Lung (tissue), 12 donors: Measurements from ENCODE around the gene CDKN1A. TPM values are rescaled to one million over a fixed set of nuclear protein-coding genes. Genes with fewer than 3 reads are reported as not detected.

Source experiments
- ATAC-seq: fragments of 200-7000 bp; cut with Tn5 transposase; one replicate; pipeline ENCODE4 v1.9.1; 2020; ENCODE audit warnings: moderate number of reproducible peaks; ENCODE audit not compliant: insufficient read depth, low FRiP score
- DNase-seq, 3 donors: peaks; one replicate each; pipeline ENCODE4 v3.0.0-alpha.2; 2013 to 2017
- H3K27ac ChIP-seq, 2 donors: one replicate each; pipeline ENCODE4 v1.5.1; 2013; ENCODE audit warnings: mild to moderate bottlenecking in 2 of 2, moderate library complexity in 2 of 2, control low read depth in 1 of 2, inconsistent platforms in 1 of 2, low read depth in 1 of 2, low read length in 1 of 2
- H3K27me3 ChIP-seq, 3 donors: one replicate each; pipeline ENCODE4 v1.5.1; 2013; ENCODE audit warnings: low read length in 2 of 3; ENCODE audit not compliant: control insufficient read depth in 3 of 3, insufficient read depth in 3 of 3
- H3K36me3 ChIP-seq, 4 donors: one replicate each; pipeline ENCODE4 v1.5.1; 2013; ENCODE audit warnings: low read length in 4 of 4, mild to moderate bottlenecking in 1 of 4, moderate library complexity in 1 of 4; ENCODE audit not compliant: control insufficient read depth in 4 of 4, insufficient read depth in 4 of 4
- H3K4me1 ChIP-seq, 5 donors: one replicate each; pipeline ENCODE4 v1.5.1; 2013; ENCODE audit warnings: low read length in 5 of 5, mild to moderate bottlenecking in 2 of 5, moderate library complexity in 1 of 5; ENCODE audit not compliant: control insufficient read depth in 5 of 5, insufficient read depth in 5 of 5
- H3K4me3 ChIP-seq: one replicate; pipeline ENCODE4 v1.5.1; 2013; ENCODE audit warnings: mild to moderate bottlenecking, control low read depth, moderate library complexity
- H3K9ac ChIP-seq, 2 donors: one replicate each; pipeline ENCODE4 v1.5.1; 2013; ENCODE audit warnings: low read length in 2 of 2, control low read depth in 1 of 2; ENCODE audit not compliant: insufficient read depth in 1 of 2
- H3K9me3 ChIP-seq, 4 donors: one replicate each; pipeline ENCODE4 v1.5.1; 2013; ENCODE audit warnings: low read length in 3 of 4, mild to moderate bottlenecking in 1 of 4, moderate library complexity in 1 of 4; ENCODE audit not compliant: control insufficient read depth in 4 of 4, insufficient read depth in 3 of 4
- CTCF ChIP-seq: IDR thresholded peaks from 2 replicates; pipeline ENCODE4 v1.5.1; 2012; ENCODE audit warnings: mild to moderate bottlenecking; ENCODE audit errors: control extremely low read depth, extremely low read depth
- WGBS, 2 donors: extraction: QIAGEN DNeasy Blood & Tissue Kit; methylation state at CpG; one replicate each; pipeline ENCODE4 v1.1.7; 2013; 5-methylcytosine and 5-hydroxymethylcytosine counted together
- polyA plus RNA-seq, 2 donors: library from polyadenylated mRNA; stranded (reverse); fragments of 200-250 nt; gene quantifications; one replicate each; pipeline ENCODE4 v1.2.1, GENCODE V29; 2013
- total RNA-seq, 2 donors: library from RNA; depleted of rRNA in 1 of 2; stranded (reverse); fragments of >200 nt in 1 of 2; gene quantifications; one replicate each; pipeline ENCODE4 v1.2.1, GENCODE V29; 2014 to 2021
- donor health status: control.
- donor health status: control.
- donor health status: Bipolar disorder and iron deficiency.
- donor health status: healthy.
- donor health status: DM: yes; HTN: yes; CAD: no.

Gene CDKN1A
- total and polyA plus RNA-seq, 4 donors, result 35.3 to 183 (median 66.2) TPM

GRCh38 chr6:36730424-36731380 is 52.2 kb downstream of the CDKN1A start:
- 93% methylated on average over 15 of the region's 15 CpGs for WGBS, 2 donors
- TF ChIP-seq CTCF, result no peak
- DNase-seq (no peak), ATAC-seq (no peak)
- no peaks in the 10 kb centered on the region for H3K27me3 ChIP-seq
- no peak overlapping the region for H3K9ac ChIP-seq
- no peak overlapping the region for H3K4me3 ChIP-seq
- H3K4me1 ChIP-seq, result peaks cover 0 to 12% (median 7%) of the 10 kb centered on the region in 5 donors
- H3K36me3 ChIP-seq, result peaks cover 0 to 2% (median 0%) of the 10 kb centered on the region in 4 donors
- H3K9me3 ChIP-seq, result no peaks in the 10 kb centered on the region
- H3K27ac ChIP-seq, result no peak overlapping the region

GRCh38 chr6:36731622-36732310 is 53.3 kb downstream of the CDKN1A start:
- no peak for TF ChIP-seq CTCF
- H3K4me3 ChIP-seq, result no peak overlapping the region
- H3K4me1 ChIP-seq, result peaks cover 0 to 17% (median 7%) of the 10 kb centered on the region in 5 donors
- no peak overlapping the region for H3K9ac ChIP-seq
- peaks cover 0 to 2% (median 0%) of the 10 kb centered on the region in 4 donors for H3K36me3 ChIP-seq
- no peaks in the 10 kb centered on the region for H3K9me3 ChIP-seq
- ATAC-seq (no peak), DNase-seq (no peak)
- 92 to 96% methylated on average over 12 of the region's 12 CpGs for whole genome bisulfite sequencing, 2 donors
- H3K27me3 ChIP-seq, result no peaks in the 10 kb centered on the region
- no peak overlapping the region for H3K27ac ChIP-seq

GRCh38 chr6:36733300-36733699 is 54.8 kb downstream of the CDKN1A start:
- no peaks in the 10 kb centered on the region for H3K27me3 ChIP-seq
- H3K4me1 ChIP-seq, result peaks cover 0 to 17% (median 7%) of the 10 kb centered on the region in 5 donors
- H3K4me3 ChIP-seq, result no peak overlapping the region
- no peak overlapping the region for H3K9ac ChIP-seq
- H3K27ac ChIP-seq, result no peak overlapping the region
- WGBS, 2 donors, result 80 to 89% methylated on average over 5 of the region's 5 CpGs
- no peak for TF ChIP-seq CTCF
- H3K36me3 ChIP-seq, result peaks cover 0 to 2% (median 0%) of the 10 kb centered on the region in 4 donors
- no peaks in the 10 kb centered on the region for H3K9me3 ChIP-seq
- DNase-seq (no peak), ATAC-seq (no peak)
